Activated CD4-positive, alpha-beta T cell treated with anti-CD3 and anti-CD28 coated beads for 4 hours (primary cell): ENCODE data around the gene ARHGAP10.
"Not testable (repeated sequence)": the region's sequence is repeated elsewhere in the genome, so short reads cannot be mapped to it uniquely, and the experiment has no call there.

Experiments used
- DNase-seq, 2 donors: peaks; one replicate each; pipeline ENCODE4 v3.0.0-alpha.2; 2020

Gene ARHGAP10

DNA sequence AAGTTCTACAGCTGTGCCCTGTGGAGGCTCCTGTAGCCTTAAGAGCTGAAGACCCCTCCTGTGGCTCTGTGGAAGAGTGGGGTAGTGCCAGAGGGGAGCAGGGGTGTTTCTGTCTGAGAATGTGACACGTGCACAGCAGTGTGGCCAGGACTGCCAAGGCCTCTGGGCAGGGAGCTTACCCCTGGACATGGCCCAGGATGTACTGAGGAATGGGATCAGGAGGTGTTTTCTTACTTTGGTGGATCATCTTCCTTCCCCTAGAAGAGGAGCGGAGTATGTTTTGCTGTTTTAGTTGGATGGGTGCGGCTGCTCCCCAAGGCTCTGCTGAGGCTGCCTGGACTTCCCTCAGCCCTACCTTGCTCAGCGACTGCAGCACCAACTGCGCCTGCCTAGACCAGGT, 342.6 kb downstream of the ARHGAP10 start:
- DNase-seq, result no peak

DNA sequence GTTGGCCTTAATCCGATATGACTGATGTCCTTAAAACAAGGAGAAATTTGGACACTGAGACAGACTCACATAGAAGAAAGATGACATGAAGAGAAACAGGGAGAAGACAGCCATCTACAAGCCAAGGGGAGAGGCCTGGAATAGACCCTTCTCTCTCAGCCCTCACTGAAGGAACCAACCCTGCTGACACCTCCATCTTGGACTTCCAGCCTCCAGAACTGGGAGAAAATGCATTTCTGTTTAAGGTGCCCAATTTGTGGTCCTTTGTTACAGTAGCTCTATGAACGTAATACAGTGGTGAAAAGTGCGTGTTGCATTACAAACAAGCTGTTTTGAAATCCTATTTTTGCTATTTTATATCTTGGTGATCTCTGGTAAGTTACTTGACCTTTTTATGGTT, 343.6 kb downstream of the ARHGAP10 start:
- no peak for DNase-seq

DNA sequence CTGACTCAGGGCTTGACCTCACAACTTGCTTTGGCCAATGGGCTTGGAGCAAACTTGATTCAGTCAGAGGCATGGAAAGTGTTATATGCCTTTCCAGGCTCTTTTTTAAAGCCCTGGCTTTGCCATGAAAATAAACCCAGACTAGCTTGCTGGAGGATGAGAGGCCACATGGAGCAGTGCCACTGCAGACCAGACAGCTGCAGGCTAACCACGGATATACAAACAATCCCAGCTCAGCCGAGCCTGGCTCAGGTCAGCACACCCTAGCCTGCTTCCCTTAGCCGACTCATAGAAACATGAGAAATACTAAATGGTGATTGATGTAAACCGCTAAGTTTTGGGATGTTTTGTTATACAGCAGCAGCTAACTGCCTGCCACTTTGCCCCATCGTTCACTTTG, 345.1 kb downstream of the ARHGAP10 start:
- DNase-seq, result no peak

- no peak for DNase-seq
These were observed 345.7 kb downstream of the ARHGAP10 start for GRCh38 chr4:148077581-148077980.

GRCh38 chr4:148078061-148078460, 346.2 kb downstream of the ARHGAP10 start:
- no peak for DNase-seq

DNA sequence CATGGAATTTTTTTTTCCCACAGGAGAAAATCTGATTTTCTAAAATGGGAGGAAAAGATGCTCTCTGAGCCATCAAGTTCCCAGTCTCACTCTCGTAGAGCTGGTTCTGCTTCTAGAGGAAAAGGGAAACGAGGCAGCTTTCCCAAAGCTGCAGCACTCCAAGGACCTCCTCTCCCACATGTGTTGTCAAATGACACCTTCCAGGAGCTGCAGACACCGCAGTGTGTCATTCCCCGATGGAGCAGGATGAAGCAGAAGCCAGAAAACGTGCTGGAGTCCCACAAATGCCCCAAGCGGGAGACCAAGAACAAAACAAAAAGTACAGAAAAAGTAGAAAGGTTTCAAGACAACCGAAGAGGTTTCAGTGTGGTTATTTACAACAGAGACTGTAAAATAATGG, 348.1 kb downstream of the ARHGAP10 start:
- DNase-seq, result no peak

- DNase-seq, result no peak
These were observed 349.4 kb downstream of the ARHGAP10 start for GRCh38 chr4:148081267-148081666.

DNA sequence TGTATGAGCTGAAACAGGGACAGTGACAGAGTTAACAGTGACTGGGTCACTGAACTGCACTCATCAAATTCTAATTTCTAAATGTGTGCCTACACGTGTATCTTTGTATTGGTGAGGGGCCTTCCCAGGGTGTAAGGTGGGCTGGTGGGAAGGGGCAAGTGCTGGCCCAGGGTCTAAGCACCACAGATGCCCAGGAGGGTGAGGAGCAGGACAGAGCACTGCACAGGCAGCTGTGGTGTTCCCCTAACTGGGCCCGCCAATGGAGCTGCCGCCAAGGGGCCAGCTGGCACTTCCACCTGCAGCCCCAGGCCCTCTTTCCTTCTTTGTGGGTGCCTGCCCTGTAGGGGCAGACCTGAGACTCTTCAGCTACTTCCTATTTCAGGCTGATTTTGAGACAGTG, 349.9 kb downstream of the ARHGAP10 start:
- no peak for DNase-seq

GRCh38 chr4:148083073-148083472, 351.2 kb downstream of the ARHGAP10 start:
- not testable (repeated sequence) for DNase-seq

DNA sequence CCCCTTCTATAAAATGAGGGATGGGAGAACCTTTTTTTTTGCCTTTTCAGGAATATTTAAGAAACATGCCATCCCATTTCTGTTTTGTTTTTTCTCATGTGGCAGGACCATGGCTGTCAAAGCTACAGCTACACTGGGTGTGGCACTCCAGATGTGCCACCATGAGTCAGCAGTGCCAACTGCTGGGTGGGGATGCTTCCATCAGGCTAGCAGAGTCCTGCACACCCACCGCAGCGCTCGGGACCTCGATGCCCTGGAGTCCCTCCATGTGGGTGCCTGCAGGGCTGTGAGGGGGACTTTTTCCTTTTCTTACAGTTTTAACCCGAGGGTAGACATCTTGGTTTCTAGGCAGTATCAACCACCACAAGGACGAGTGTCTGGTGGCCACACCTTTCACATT, 357.7 kb downstream of the ARHGAP10 start:
- DNase-seq, result no peak

DNA sequence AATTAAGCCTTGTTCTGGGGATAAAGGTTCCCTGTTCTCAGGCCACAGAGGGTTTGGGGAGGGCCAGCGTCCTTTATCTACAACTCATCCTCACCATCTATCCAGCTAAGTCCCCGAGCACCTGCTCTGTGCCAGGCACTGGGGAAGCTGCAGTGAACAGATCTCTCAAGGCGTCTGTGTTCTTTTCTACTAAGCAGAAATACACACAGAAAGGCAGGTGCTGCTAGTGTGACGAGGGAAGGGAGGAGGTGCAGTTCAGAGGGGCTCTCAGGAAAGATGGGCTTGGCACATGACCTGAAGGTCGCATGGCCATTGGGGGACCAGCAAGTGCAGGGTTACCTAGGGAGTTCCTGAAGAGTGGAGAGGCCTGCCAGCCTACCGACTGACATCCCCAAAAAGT, 358.1 kb downstream of the ARHGAP10 start:
- no peak for DNase-seq

GRCh38 chr4:148090503-148091476, 358.9 kb downstream of the ARHGAP10 start:
- no peak for DNase-seq

DNA sequence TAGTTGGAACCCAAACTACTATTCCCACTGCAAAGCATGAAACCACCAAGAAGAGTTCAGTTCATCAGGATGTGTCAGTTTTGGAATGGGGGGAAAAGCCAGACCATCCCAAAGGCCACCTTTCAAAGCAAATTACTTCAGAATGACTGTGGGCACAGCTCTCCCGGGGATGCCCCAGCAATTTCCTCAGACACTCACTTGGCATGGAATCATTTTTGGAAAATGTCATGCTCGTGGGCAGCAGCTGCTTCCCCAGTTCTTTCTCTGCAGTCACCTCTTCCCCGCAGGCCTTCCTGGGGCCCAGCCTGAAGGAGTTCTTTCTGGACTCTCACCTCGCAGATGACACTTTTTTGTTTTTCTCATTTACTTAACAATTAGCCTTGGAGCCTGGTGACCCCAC, 360.0 kb downstream of the ARHGAP10 start:
- DNase-seq, result no peak

- no peak for DNase-seq
These were observed 360.6 kb downstream of the ARHGAP10 start for GRCh38 chr4:148092316-148093014.

DNA sequence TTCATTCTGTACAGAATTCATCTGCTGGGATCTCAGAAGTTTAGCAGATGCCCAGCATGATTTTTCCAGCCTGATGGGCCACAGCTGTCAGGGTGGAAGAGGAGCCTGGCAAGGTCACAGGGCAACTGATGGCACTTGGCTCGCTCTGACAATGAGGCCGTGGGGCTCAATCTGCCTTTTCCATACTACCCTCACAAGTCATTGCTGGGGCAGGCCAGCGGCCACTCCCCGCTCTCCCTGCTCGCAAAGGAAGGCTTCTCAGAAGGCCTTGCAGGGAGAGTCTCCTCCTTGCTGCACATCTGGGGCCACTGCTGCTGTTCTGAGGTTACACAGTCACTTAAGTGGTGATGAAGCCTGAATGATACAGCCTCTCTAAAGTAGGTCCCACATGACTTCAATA, 361.2 kb downstream of the ARHGAP10 start:
- DNase-seq, result no peak

DNA sequence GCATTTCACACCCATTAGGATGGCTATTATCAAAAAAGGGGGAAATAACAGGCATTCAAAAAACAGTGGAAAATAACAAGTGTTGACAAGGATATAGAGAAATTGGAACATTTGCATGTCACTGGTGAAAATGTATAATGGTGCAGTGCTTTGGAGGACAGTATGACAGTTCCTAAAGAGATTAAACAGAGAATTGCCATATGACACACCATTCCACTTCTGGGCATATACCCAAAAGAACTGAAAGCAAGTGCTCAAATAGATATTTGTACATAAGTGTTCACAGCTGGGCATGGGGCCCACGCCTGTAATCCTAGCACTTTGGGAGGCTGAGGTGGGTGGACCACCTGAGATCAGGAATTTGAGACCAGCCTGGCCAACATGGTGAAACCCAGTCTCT, 362.3 kb downstream of the ARHGAP10 start:
- DNase-seq, result no peak

GRCh38 chr4:148095346-148095923, 363.5 kb downstream of the ARHGAP10 start:
- DNase-seq, result no peak

DNA sequence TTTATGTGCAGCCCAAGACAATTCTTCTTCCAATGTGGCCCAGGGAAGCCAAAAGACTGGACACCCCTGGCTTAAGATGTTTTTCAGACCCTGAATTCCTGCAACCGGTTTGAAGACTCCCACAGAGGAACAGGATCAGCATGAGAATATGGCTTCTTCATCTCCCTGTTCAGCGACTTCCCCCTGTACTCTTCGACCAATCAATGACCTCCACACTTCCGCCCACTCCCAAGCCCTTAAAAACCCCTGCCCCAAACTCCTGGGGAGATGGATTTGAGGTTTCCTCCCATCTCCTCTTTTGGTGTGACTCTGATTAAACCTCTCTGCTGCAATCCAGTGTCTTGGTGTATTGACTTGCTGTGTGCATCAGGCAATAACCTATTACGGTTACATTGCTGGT, 365.9 kb downstream of the ARHGAP10 start:
- no peak for DNase-seq

DNA sequence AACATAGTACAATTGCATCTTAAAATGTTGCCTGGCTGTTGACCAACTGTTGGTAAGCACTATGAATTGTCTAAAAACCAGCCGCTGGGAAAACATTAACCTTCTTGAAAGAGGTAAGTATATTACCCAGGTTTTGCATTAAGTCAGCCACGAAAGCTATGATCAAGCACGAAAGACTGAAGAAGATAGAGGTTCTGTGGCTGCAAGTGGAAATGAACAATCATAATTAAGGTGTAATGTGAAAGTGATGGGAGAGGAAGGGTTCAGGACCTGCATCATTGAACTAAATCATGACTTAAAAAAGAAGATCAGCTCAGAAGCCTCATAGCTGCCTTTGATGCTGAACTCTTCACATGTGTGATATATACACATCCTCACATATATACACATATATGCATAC, 369.3 kb downstream of the ARHGAP10 start:
- DNase-seq, result no peak

DNA sequence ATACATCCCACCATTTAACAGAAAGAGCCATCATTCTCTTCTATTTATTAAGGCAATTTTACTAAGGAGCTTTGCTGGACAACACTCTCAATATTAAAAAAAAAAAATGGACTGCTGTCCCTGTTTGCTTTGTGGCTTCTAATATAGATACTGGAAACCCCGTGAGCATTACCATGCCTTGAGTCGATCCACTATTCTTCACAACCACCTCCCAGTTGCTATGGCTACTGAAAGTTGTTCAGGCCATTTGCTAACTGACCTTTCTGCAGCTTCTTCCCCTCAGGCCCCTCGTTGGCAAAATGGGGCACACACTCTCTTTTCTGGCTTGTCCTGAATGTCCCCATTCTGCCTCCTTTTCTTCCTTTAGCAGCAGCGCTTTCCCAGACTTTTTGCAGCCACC, 369.9 kb downstream of the ARHGAP10 start:
- no peak for DNase-seq

DNA sequence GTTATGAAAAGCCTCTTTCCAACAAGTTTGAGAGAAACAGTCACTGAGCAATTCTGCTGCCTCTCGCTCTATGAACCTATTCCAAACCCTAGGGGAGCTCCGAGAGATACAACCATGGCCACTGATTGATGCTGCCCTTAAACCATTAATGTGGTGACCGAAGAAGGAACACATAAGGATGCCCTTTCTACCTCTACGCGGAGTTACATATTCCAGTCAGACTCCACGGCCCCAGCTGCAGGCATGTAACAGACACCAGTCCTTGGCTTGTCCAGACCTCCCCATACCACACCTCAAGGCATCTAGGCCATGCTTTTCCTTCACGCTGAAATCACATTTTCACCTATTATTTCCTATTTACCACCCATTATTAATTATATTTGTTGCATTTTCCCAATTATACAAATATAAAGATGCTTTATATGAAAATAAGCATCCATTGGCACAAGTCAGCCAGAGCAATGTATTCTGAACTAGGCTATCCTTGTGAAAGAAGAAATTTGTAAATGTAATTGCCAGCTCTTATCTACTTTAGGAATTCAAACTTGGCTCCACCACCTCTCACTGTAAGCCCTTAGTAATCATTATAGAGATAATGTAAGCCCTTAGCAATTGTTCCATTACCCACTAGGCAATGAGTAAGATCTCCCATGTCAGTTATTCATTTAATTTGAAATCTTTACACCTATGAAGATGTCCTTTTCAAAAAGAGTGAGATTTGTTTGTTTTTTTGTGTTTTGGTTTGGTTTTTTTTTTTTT, 371.9 kb downstream of the ARHGAP10 start:
- no peak for DNase-seq

GRCh38 chr4:148108766-148109165, 376.9 kb downstream of the ARHGAP10 start:
- DNase-seq, result no peak

GRCh38 chr4:148109216-148109615, 377.3 kb downstream of the ARHGAP10 start:
- DNase-seq, result no peak
